NT2/D1 (cell line): Measurements from ENCODE around the gene B4GALNT2.
A peak's percentile ranks its signal among the peaks of the same experiment; 100 is the strongest.
"Not testable (repeated sequence)": the region's sequence is repeated elsewhere in the genome, so short reads cannot be mapped to it uniquely, and the experiment has no call there.

ENCODE experiments used
- DNase-seq: peaks from one replicate; pipeline ENCODE4 v3.0.0-alpha.2; 2011; ENCODE audit warnings: low read depth, low spot score
- H3K27me3 ChIP-seq: 2 replicates; pipeline ENCODE4 v1.6.0; 2011; ENCODE audit warnings: mild to moderate bottlenecking; ENCODE audit not compliant: insufficient read length, insufficient read depth
- H3K36me3 ChIP-seq: 2 replicates; pipeline ENCODE4 v1.6.1; 2011; ENCODE audit warnings: mild to moderate bottlenecking, low read length, mixed read lengths; ENCODE audit not compliant: insufficient read depth, insufficient read length
- H3K4me1 ChIP-seq: 2 replicates; pipeline ENCODE4 v1.5.1; 2011; ENCODE audit not compliant: insufficient read depth, insufficient read length
- H3K4me3 ChIP-seq: 2 replicates; pipeline ENCODE4 v1.5.1; 2011; ENCODE audit warnings: low read depth; ENCODE audit not compliant: insufficient read length
- H3K9ac ChIP-seq: 2 replicates; pipeline ENCODE4 v1.6.0; 2011; ENCODE audit warnings: low read depth; ENCODE audit not compliant: insufficient read length
- H3K9me3 ChIP-seq: 2 replicates; pipeline ENCODE4 v1.5.1; 2011; ENCODE audit warnings: mild to moderate bottlenecking, low read length; ENCODE audit not compliant: insufficient read depth
- SUZ12 ChIP-seq: IDR thresholded peaks from 2 replicates; pipeline ENCODE4 v1.6.1; 2011; ENCODE audit not compliant: insufficient read length, insufficient read depth; ENCODE audit errors: extremely low read depth
- YY1 ChIP-seq: IDR thresholded peaks from 2 replicates; pipeline ENCODE4 v1.6.1; 2011; ENCODE audit not compliant: insufficient read length, insufficient read depth
- ZNF274 ChIP-seq: IDR thresholded peaks from 2 replicates; pipeline ENCODE4 v1.6.1; 2011; ENCODE audit warnings: mild to moderate bottlenecking, low read depth, low read length

B4GALNT2 gene

GRCh38 chr17:49132699-49133364, at the start of gene B4GALNT2:
B4GALNT2 (plus strand) TSS chr17:49132769; CDS start chr17:49132793, 24 bp downstream.
- Histone ChIP-seq H3K9me3 (peaks cover 33% of the 10 kb centered on the region), H3K9ac (peak within 1 kb of the TSS; percentile 77), H3K4me3 (peak within 1 kb of the TSS; percentile 64)

GRCh38 chr17:49085046-49085445, 47.5 kb upstream of the B4GALNT2 start:
- DNase-seq, H3K9me3 ChIP-seq, H3K27me3 ChIP-seq, H3K36me3 ChIP-seq, H3K4me1 ChIP-seq, H3K4me3 ChIP-seq, H3K9ac ChIP-seq: not testable (repeated sequence)

More at GRCh38 chr17:49132699-49133364, at the start of gene B4GALNT2:
- Histone ChIP-seq H3K27me3 (peaks cover 52% of the 10 kb centered on the region), H3K36me3 (no peaks in the 10 kb centered on the region), H3K4me1 (no peaks in the 10 kb centered on the region)
- no peak for TF ChIP-seq YY1
- TF ChIP-seq SUZ12: peak; percentile 49
- no peak for DNase-seq

- Histone ChIP-seq H3K9ac (no peak overlapping the region), H3K9me3 (peaks cover 6% of the 10 kb centered on the region; the same call in 1 of the 2 replicates), H3K27me3 (no peaks in the 10 kb centered on the region), H3K36me3 (no peaks in the 10 kb centered on the region), H3K4me3 (no peak overlapping the region), H3K4me1 (no peaks in the 10 kb centered on the region)
- no peak for DNase-seq
- TF ChIP-seq SUZ12 (no peak), ZNF274 (no peak), YY1 (no peak)
Observed at GRCh38 chr17:49085565-49086315, 46.8 kb upstream of the B4GALNT2 start.

GRCh38 chr17:49086316-49086605, 46.3 kb upstream of the B4GALNT2 start:
- Histone ChIP-seq H3K4me1 (no peaks in the 10 kb centered on the region), H3K36me3 (no peaks in the 10 kb centered on the region), H3K9me3 (peaks cover 11% of the 10 kb centered on the region; the same call in 1 of the 2 replicates), H3K4me3 (no peak overlapping the region), H3K9ac (no peak overlapping the region), H3K27me3 (no peaks in the 10 kb centered on the region)
- no peak for DNase-seq
- TF ChIP-seq ZNF274 (no peak), YY1 (no peak), SUZ12 (no peak)

GRCh38 chr17:49086649-49087048, 45.9 kb upstream of the B4GALNT2 start:
- peak; percentile 30 for DNase-seq
- H3K9ac ChIP-seq: no peak overlapping the region
- no peak overlapping the region for H3K4me3 ChIP-seq
- peaks cover 15% of the 10 kb centered on the region; the same call in 1 of the 2 replicates for H3K9me3 ChIP-seq
- H3K4me1 ChIP-seq: no peaks in the 10 kb centered on the region
- TF ChIP-seq ZNF274 (no peak), SUZ12 (no peak), YY1 (no peak)
- no peaks in the 10 kb centered on the region for H3K36me3 ChIP-seq
- H3K27me3 ChIP-seq: no peaks in the 10 kb centered on the region

GRCh38 chr17:49089094-49089493, 43.5 kb upstream of the B4GALNT2 start:
- Histone ChIP-seq H3K27me3 (no peaks in the 10 kb centered on the region), H3K4me1 (peaks cover 2% of the 10 kb centered on the region), H3K36me3 (no peaks in the 10 kb centered on the region), H3K4me3 (no peak overlapping the region), H3K9me3 (peaks cover 15% of the 10 kb centered on the region; the same call in 1 of the 2 replicates), H3K9ac (no peak overlapping the region)
- TF ChIP-seq SUZ12 (no peak), YY1 (no peak), ZNF274 (no peak)
- DNase-seq: no peak

- no peak for DNase-seq
- H3K4me1 ChIP-seq: peaks cover 2% of the 10 kb centered on the region
- no peaks in the 10 kb centered on the region for H3K27me3 ChIP-seq
Observed at GRCh38 chr17:49090878-49091594, 41.5 kb upstream of the B4GALNT2 start.

GRCh38 chr17:49093131-49093530, 39.4 kb upstream of the B4GALNT2 start:
- TF ChIP-seq YY1: no peak
- no peak for TF ChIP-seq SUZ12
- TF ChIP-seq ZNF274: no peak
- DNase-seq: no peak
- Histone ChIP-seq H3K4me1 (peaks cover 2% of the 10 kb centered on the region), H3K9me3 (peaks cover 15% of the 10 kb centered on the region; the same call in 1 of the 2 replicates), H3K4me3 (no peak overlapping the region), H3K9ac (no peak overlapping the region), H3K27me3 (no peaks in the 10 kb centered on the region), H3K36me3 (no peaks in the 10 kb centered on the region)

More at GRCh38 chr17:49090878-49091594, 41.5 kb upstream of the B4GALNT2 start:
- no peak for TF ChIP-seq SUZ12
- Histone ChIP-seq H3K9me3 (peaks cover 15% of the 10 kb centered on the region; the same call in 1 of the 2 replicates), H3K9ac (no peak overlapping the region), H3K4me3 (no peak overlapping the region), H3K36me3 (no peaks in the 10 kb centered on the region)
